Fibroblast of lung (primary cell): ENCODE results near the gene DPP6.

Experiments used
- CTCF ChIP-seq, 2 donors: IDR thresholded peaks in 1 of 2; conservative IDR thresholded peaks in 1 of 2; 1 replicate in 1 of 2; 2 replicates in 1 of 2; pipeline ENCODE4 v1.5.1; 2011 to 2012; ENCODE audit warnings: low read length in 2 of 2, control low read depth in 1 of 2, inconsistent platforms in 1 of 2, low read depth in 1 of 2, mild to moderate bottlenecking in 1 of 2
- EZH2 ChIP-seq: IDR thresholded peaks from 2 replicates; pipeline ENCODE4 v1.5.1; 2012; ENCODE audit warnings: low read length, control low read depth, mild to moderate bottlenecking; ENCODE audit errors: missing control alignments

GRCh38 chr7:154875297-154875696, 823.1 kb downstream of the DPP6 start:
- TF ChIP-seq CTCF (conservative IDR thresholded peaks at IDR 0.05 in 1 of 2, IDR thresholded peaks at IDR 0.05 in 1 of 2; ENCODE audit: low read depth in 1 of 2, low read length in 2 of 2) (no peak), EZH2 (no peak)
